GM18520 (cell line): ENCODE results near the gene CUBN.
"Not testable (repeated sequence)": the region's sequence is repeated elsewhere in the genome, so short reads cannot be mapped to it uniquely, and the experiment has no call there.

Experiments
- ATAC-seq: cut with Tn5 transposase; IDR thresholded peaks from one replicate; pipeline ENCODE4 v1.9.1; 2021; ENCODE audit not compliant: unreplicated experiment

Gene CUBN

DNA sequence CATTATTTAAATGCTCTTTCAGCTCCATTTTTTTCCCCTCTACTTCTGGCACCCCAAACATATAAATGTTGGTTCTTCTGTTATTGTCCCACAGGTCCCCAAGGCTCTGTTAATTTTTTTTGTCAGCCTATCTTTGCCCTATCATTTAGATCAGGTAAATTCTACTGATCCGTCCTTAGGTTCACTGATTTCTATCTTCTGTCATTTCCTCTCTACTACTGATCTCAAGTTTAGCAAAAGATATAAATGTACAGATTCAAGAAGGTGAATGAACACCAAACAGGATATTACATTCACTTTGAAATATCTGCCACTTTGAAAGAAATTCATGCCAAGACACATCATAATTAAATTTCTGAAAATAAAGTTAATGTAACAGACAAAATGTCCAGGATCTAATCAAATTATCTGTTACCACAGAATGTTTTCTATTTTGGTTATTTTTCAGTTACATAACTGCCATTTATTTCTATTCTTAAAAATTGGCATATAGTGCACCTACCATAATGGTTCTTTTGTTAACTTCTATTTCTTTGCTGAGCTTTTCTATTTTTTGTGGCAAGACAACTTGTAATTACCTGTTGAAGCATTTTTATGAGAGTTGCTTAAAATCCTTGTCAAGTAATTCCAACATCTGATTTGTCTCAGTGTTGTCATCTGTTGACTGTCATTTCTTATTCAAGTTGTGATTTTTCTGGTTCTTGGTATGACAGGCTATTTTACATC lies 12.1 kb upstream of the CUBN start:
- ATAC-seq: no peak

DNA sequence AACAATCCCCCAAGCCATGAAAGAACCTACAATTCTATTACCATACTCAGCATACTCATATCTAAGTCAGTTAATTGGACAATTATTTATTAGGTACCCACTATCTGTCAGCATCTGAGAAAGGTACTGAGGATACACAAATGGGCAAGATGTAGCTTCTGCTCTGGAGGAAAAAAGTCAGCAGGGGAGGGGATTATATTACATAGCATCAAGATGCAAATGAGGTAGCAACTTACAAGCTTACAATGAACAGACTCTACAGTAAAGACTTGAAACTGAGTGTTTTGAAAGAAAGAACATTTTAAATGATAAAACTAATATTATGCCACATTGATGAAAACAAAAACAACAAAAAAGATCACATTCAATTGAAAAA lies 10.8 kb upstream of the CUBN start:
- ATAC-seq: no peak

DNA sequence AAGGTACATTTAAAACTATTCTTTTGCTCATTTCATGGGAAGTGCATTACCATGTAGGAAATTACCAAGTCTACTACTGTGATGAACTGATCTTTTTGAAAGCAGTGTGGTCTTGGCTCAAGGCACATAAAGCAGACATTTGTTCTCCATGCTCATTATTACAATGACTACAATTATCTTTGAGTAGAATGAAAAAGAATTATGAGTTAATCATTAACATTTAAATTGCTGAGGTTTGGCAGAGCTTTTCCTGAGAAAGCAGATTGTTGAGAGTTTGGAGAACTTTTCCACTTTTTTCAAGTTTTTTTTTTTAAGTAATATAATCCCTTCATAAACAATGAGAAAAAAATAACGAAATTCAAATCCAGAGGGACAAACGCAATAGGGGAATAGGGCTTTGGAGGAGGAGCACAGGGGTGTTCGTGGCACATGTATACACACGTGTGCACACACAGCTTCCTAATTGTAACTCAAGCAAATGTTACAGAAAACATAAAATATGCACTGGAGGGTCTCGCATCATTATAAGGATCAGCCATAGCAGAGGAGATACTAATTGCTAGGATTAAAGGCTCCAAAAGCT lies 8.9 kb upstream of the CUBN start:
- no peak for ATAC-seq

DNA sequence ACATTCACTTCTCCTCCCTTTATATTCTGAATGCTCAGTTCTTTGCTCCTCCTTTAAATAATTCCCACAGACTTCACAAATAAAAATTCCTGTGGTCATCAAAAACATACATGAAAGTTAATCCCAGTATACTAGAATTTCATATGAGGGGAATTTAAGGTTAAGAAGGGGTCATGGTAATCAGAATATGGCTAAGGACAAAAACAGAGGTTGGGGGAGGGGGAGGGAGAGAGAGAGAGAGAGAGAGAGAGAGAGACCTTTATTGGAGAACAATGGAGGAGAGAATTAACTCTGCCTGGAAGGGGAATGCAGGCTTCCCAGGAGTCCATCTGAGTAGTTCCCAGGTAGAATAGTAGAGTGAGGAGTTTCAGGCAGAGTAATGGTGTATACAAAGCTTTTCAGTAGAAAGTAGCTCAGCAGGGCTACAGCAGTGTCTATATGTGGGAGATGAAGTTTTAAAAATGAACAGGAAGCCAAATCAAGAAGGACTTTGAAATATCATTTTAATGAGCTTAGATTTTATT lies 5.2 kb upstream of the CUBN start:
- ATAC-seq: no peak

DNA sequence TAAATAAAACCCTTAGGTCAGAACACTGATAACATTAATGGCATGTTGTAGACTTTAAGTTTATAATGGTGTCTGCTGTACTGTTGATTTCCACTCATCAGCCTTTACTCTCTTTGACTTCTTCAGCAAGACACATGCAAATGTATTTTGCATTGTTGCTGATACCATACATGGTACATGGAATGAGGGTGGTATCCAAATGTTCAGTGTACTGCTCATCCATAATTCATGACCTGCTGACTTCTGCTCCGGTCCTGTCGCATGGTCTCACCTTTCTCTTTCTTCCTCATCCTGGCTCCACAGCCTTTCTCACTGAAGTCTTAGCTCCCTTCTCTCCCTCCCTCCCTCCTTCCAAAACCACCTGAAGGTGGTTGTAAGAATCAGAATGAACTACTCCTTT lies 4.7 kb upstream of the CUBN start:
- no peak for ATAC-seq

DNA sequence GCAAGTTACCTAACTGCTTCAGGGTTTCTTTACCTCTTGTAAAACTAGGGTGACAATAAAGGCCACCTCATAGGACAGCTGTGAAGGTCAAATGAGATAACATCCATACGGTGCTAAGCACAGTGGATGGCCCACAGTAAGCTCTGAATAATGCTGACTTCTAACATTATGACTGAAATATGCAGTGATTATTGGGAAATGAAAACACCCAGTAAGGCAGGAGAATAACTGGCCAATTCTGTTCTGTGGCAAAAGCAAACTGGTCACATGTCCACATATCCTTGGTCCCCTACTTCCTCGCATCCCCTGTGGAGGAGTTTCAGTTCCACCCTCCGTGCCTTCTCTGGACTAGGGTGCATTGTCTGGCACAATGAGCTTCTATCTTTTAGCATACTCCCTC lies 1.4 kb downstream of the CUBN start:
- ATAC-seq: no peak

DNA sequence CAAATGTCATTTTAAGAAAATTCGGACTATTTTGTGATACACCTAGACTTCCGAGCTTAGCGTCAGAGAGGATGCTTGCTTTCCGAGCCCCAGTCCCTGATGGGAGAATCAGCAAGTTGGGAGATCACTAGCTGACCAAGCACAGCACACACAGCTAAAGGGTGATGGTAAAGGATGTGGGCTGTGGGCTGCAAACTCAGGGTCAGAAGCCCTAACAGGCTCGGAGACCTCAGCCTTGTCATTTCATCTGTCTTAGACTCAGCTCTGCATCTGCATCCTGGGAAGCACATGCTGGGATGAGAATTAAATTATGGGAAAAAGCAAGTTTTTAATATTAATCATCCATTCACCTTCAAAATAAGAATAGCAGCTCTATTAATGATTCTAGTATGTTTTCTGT lies 3.3 kb downstream of the CUBN start:
- no peak for ATAC-seq

DNA sequence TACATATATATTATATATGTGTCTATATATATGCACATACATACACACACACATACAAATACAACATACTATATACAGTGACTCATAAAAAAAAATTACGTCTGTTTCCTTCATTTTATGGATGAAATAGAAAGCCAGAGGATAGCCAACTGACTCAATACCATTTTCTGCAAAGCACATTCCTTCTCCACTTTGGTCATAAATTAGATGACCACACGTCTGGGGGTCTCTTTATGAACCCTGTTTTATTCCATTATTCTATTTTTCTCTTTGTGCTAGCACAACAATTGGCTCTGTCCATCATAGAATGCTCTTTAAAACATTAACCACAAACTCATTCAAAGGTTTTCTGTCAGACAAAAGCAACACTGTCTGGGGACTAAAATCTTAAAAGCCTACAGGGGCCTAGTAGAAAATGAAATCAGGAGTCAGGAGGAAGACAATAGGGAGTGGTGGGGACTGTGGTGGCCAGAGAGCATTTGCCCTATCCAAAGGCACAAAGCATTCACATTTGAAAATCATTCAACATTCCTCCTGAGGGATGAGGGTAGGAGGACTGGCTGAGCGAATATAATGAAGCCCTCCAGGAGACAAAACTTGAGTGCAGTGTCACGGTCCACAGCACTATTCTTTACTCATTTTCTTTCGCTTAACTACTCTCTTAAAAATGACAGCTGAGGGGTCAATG lies 4.3 kb downstream of the CUBN start:
- no peak for ATAC-seq

DNA sequence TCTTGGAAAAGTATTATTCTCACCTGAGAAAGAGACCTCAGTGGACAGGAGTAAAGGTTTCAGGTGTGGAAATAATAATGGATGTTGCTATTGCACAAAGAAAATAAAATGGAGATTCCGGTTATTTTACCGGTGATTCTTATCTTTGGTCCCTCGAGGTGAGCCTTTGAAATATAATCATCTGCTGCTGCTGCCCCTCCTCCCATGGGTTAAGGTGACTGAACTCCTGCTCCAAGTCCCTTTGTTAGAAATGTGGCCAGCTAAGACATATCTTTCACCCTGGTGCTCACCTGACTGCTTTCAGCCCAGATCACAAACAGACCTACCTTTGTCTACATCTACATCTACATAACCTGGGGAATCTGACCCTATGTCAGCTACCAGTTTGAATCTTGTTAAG lies 5.7 kb downstream of the CUBN start:
- ATAC-seq: no peak

DNA sequence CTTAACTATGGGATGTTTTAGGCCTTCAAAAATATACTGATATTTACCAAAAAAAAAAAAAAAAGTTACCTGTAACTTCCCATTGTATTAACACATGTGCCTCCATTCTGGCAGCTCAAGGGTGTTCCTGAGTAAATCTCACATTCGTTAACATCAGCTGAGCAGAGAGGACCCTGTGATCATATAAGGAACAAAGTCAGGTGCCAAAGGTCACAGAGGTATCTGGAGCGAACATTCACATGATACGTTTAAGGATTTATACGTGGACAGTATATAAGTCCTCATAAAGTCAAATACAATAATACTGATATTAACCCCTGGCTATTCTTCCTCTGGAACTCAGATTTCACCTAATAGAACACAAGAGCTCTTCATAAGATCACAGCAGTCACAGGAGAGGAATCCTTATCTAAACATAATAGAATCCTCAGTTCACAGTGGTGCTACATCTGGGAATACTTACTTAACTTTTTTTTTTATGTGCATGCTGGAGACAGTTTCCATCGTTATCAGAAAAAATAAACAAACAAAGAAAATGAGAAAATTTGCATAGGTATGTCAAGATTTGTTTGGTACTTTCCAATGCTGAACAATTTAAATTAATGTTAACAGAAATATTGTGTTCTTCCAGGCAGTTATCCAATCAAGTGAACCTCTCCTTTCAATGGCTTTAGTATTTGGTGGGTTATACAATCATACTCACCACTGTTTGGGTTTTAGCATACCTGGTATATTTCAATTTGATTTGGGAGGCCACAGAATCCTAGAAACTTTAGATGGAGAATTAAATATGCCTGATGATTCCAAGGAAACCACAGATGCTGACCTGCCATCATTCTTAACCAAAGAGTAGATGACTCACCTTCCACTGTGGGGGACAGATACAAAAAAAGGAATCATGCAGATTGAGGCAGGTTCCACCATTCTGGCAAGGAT lies 6.6 kb downstream of the CUBN start:
- ATAC-seq: no peak

DNA sequence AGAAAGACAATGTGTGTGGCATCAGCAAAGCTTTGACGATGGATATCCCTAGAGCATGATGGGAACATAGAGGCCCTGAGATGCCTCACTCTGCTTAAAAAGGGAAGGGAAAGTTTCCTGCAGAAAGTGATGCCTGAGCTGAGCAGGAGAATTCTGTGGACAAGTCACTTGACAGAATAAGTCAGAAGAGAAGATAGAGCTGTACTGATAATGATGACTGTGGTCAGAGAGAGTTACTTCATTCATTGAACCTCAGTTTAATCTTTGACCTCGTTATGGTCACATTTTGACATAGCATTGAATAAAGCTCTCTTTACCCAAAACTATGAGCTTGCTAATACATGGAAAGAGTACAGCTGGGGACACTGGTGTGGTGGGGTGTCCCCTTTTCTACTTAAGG lies 7.6 kb downstream of the CUBN start:
- ATAC-seq: no peak

DNA sequence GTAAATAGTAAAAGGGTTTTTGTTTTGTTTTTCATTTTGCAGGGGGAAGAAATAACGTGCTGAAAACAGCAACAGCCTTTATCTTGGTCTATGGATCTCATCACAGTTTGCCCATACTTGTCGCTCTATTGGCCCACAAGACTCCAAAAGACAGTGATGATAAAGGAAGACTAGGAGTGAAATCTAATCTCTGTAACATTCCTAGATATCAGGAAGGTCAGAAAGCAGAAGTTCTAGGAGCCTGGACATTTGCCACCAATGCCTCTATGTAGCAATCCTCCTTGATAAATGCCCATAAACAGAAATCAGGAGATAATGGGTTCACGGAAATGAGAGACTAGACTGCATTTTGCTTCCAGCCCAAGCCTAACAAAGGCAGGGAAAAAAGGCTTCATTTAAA lies 8.9 kb downstream of the CUBN start:
- no peak for ATAC-seq

DNA sequence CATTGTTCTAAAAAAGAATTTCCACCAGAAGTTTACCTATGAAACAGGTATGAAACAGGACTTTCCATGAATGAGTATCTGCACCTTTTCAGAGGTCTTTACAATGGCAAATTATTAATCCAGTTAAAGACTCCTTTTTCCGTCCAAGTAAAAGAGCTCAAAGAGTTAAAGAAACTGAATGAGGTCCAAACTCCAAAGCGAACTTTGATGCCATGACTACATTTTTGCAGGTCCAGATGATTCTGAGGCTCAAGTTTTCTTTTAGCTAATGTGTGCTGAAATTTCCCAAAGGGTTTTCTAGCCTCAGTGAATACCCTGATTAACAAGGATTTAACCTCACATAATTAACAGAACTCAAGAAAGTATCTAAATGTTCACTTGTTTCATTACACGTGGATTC lies 9.8 kb downstream of the CUBN start:
- ATAC-seq: no peak

DNA sequence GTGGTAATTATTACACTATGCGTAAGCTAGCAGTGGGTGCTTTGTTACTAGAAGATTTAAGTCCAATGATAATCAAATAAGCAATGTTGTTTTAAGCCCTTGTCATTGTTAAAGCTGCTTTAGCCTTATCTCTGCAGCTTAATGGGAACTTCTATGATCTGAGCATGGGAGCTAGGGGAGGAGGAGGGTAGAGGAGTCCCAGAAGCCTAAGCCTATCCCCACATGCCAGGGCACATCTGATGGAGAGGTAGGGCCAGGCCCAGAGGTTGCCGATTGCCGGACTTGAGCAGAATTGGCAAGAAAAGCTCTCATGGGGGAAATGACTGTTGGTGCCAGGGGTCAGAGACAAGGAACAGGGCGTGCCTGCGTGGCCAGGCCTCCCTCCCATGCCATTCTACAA lies 13.4 kb downstream of the CUBN start:
- ATAC-seq: no peak

DNA sequence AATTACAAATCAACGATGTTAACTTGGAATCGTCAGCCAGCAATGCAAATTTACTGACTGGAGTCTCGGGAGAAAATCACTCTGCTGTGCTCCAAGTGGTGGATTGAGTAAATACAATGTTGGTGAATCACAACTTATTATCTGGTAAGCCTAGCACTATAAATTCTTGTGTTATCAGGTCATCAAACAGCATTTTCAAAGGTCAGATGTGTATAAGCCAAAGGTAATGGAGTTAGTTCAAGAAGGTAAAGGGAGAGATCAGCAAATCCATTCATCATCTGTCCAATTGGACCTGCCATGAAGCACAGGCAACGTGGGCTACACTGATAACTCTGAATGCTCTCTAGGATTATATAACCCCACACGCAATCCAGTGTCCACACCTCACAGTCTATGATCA lies 13.9 kb downstream of the CUBN start:
- no peak for ATAC-seq

DNA sequence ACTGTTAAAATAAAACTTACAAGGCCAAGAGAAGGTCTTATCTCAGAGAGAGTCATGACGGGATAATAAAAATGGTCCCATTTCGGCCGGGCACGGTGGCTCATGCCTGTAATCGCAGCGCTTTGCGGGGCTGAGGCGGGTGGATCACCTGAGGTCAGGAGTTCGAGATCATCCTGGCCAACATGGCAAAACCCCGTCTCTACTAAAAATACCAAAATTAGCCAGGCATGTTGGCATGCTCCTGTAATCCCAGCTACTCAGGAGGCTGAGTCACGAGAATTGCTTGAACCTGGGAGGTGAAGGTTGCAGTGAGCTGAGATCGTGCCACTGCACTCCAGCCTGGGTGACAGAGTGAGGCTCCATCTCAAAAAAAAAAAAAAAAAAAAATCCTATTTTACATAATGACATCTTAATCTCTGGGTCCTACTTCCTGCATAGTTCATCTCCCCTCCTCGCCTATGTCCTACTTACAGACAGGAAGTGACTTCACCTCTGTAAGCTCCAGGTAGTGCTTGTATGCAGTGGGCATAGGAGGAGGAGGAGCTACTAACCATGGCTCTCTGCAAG lies 14.7 kb downstream of the CUBN start:
- ATAC-seq: not testable (repeated sequence)

DNA sequence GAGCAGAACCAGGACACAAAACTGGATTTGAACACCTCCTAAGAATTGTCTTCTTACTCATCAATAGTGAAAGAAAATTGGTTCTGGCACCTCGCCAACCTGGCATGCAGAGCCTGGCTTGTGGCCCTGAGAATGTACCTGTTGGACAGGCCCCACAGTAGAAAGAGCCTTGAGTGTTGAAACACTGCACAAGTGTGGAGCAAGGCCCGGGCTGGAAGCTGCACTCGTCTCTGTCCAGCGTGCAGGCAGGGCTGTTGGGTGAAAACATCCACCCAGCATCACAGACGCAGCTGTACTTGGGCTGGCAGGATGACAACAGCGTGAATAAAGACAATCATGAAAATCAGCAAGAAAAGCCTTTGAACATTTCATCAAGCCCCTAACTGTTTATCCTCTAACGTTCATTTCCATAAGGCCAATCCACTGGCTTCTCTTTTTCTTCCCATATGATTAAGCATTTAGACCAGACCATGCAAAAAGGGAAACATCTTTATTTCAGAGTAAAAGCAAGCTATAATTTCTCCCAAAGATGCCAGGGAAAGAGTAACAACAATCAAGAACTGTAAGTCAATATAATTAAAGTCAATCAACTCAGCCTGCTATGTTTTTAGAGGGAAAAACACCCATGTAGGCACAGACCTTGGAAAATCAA lies 15.6 kb downstream of the CUBN start:
- no peak for ATAC-seq

DNA sequence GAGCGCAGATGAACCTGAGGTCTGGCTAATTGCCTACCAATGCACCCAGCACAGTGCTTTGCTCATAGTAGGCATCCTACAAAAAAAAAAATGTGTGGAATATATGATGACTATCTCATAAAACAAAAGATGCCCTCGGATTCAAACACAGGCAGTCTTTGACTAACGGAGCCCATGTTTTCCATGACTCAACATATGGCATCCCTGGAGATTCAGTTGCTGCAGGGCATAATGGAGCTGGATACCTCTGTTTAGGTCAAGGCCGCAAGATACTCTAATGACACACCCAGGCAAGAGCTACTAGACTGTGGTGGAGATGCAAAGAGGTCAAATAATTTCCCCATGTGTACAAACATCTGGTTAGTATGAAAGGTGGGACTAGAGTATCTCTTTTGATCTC lies 16.3 kb downstream of the CUBN start:
- ATAC-seq: no peak

DNA sequence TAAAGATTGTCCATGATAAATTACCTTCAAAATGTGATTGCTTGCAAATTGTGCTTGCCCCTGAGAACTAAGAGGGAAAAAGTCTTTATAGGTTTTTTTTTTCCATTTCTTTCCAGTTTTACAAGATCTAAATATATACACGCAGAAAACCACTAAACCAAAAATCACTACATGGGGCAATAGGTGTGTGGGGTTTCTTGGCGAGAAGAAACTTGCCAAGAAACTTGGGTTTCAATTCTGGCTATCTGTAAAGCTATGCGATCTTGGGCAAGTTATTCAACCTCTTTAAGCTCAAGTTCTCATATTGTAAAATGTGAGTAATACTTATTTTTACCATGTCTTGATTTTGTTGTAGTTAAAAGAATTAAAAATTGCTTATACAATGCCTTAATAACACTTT lies 17.0 kb downstream of the CUBN start:
- no peak for ATAC-seq

DNA sequence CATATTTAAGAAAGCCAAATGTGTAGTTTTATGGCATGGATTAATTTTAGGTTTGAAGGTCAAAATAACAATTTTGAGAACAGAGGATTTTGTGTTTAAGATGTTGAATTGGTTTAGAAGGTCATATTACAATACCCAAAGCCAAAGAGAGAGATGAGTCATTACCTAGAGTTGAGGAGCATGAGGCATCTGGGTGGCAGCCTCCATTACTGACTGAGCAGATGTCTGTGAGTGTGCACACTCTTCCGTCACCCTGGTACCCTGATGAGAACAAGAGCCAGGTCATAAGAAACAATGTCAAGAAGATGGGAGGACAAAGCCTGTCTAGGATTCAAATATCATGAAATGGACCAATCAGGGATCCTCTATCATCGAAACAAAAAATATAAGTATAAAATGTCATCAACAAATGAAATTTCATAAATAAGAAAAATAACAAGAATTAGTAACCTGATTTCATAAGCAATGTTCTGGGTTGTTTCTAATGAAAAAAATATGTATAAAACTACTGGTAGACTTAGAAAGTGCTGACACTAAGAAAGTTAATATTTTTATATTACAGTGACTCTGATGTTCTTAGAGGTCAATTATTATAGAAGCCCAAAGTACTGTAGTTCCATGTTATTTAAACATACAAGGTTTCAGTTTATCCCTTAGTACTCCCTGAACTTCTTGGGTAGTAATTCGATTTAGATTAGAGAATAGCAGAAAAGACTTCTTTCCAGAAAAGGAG lies 20.0 kb downstream of the CUBN start:
- ATAC-seq: no peak
